CD4-positive, alpha-beta T cell (primary cell): Measurements from ENCODE around the gene MORN5. TPM values are rescaled to one million over a fixed set of nuclear protein-coding genes. Genes with fewer than 3 reads are reported as not detected.

Source experiments
- ATAC-seq: fragments of 200-7000 bp; cut with Tn5 transposase; one replicate; pipeline ENCODE4 v1.10.0; 2022; ENCODE audit warnings: mild to moderate bottlenecking; ENCODE audit not compliant: poor library complexity
- CTCF ChIA-PET: fragments of 350-600 bp; sonication (Branson Sonifier 250); formaldehyde crosslinking; loops from one replicate; lab custom pipeline; 2021; ENCODE audit warnings: antibody characterized with exemption, inconsistent platforms; lab: Charles Lee
- POLR2A ChIA-PET: fragments of 350-600 bp; sonication (Branson Sonifier 250); formaldehyde crosslinking; loops from one replicate; lab custom pipeline; 2021; ENCODE audit warnings: antibody characterized with exemption, inconsistent platforms; lab: Charles Lee
- DNase-seq, 14 experiments: peaks; one replicate each; pipeline ENCODE4 v3.0.0-alpha.2; 2013 to 2020; ENCODE audit warnings: mixed read lengths in 2 of 14
- H3K27ac ChIP-seq, 2 donors: one replicate each; pipeline versions ENCODE4 v1.5.1 to v1.7.0; 2013; ENCODE audit warnings: low read length in 2 of 2, low read depth in 1 of 2, mild to moderate bottlenecking in 1 of 2
- H3K27me3 ChIP-seq, 2 experiments: 1 replicate in 1 of 2; 2 replicates in 1 of 2; pipeline versions ENCODE4 v1.6.1 to v1.7.0; 2013; ENCODE audit warnings: low read length in 2 of 2, control low read depth in 1 of 2, mild to moderate bottlenecking in 1 of 2, moderate library complexity in 1 of 2; ENCODE audit not compliant: insufficient read depth in 2 of 2, control insufficient read depth in 1 of 2
- H3K36me3 ChIP-seq: one replicate; pipeline ENCODE4 v1.6.1; 2013; ENCODE audit warnings: low read length, control low read depth; ENCODE audit not compliant: insufficient read depth
- H3K4me1 ChIP-seq: one replicate; pipeline ENCODE4 v1.6.1; 2013; ENCODE audit warnings: low read length, control low read depth; ENCODE audit not compliant: insufficient read depth
- H3K4me3 ChIP-seq: one replicate; pipeline ENCODE4 v1.5.1; 2013; ENCODE audit warnings: mild to moderate bottlenecking, low read length, moderate library complexity
- H3K9me3 ChIP-seq, 2 experiments: 1 replicate in 1 of 2; 2 replicates in 1 of 2; pipeline versions ENCODE4 v1.6.1 to v1.7.0; 2013; ENCODE audit warnings: low read length in 2 of 2, mild to moderate bottlenecking in 2 of 2, control low read depth in 1 of 2, moderate library complexity in 1 of 2; ENCODE audit not compliant: control insufficient read depth in 1 of 2, insufficient read depth in 1 of 2
- H3K27ac Mint-ChIP-seq: one replicate; pipeline ENCODE4 v1.8.0; 2020; ENCODE audit warnings: mixed read lengths
- H3K27me3 Mint-ChIP-seq: one replicate; pipeline ENCODE4 v1.8.0; 2021; ENCODE audit warnings: mixed read lengths
- H3K36me3 Mint-ChIP-seq: one replicate; pipeline ENCODE4 v1.8.0; 2021; ENCODE audit warnings: low read depth, mixed read lengths
- H3K4me1 Mint-ChIP-seq: one replicate; pipeline ENCODE4 v1.8.0; 2021; ENCODE audit warnings: low read depth, mixed read lengths
- H3K4me3 Mint-ChIP-seq: one replicate; pipeline ENCODE4 v1.8.0; 2020; ENCODE audit warnings: mild to moderate bottlenecking, mixed read lengths
- H3K9me3 Mint-ChIP-seq: one replicate; pipeline ENCODE4 v1.8.0; 2020; ENCODE audit warnings: mixed read lengths
- intact Hi-C, 2 experiments: fragments of 100-400 bp; cut with DNase I in 1 of 2; cut with micrococcal nuclease in 1 of 2; formaldehyde crosslinking; loops; one replicate each; pipeline versions ENCODE4 v1.15.1 to v1.9.0; 2023 to 2025; cut with DNase I, micrococcal nuclease
- total RNA-seq, 174 experiments: library from RNA in 2 of 174; stranded (reverse) in 2 of 174; gene quantifications; one replicate each; pipeline ENCODE4 v1.2.3 and lab custom pipeline; 2021 to 2026
- TF ChIP-seq, protein P1 (sequence below): fragments of 200-600 bp; IDR thresholded peaks from one replicate; pipeline ENCODE4 v1.8.0; 2022; ENCODE audit warnings: antibody characterized with exemption, mild to moderate bottlenecking

Gene MORN5
- total RNA-seq, 2 experiments from 2014 or later, result not detected

GRCh38 chr9:122216138-122216797 is 56.6 kb downstream of the MORN5 start:
- H3K27me3 ChIP-seq, result peaks cover 71 to 81% of the 10 kb centered on the region in 2 experiments
- intact Hi-C loops, result no loop called here

DNA sequence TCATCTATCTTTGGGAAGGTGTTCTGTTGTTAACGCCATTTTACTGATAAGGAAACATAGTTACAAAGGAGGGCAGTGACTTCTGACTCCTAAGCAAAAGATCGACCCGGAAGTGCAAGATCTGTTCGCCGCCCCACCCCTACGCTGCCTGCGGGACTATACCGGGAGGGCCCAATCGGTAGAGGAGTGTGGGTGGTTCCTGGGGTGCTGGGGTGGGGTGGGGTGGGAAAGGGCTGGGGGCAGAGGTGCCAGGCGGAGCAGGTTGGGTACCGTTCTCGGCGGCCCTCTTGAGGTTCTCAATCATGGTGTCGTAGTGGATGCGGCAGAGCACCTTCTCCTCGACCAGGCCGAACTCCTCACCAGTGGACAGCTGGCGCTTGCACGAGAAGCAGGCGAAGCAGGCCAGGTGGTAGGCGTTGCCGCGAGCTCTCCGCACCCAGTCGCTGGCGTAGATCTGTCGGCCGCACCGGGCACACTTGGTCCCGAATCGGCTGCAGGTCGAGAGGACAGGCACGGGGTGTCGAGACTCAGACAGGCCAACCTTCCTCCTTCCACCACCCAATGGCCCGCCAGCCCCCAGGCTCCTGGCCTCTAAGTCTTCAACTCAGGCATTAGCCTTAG is 57.2 kb downstream of the MORN5 start:
- Mint-ChIP-seq H3K9me3 (no peaks in the 10 kb centered on the region), H3K27me3 (peaks cover 94% of the 10 kb centered on the region), H3K36me3 (no peaks in the 10 kb centered on the region), H3K27ac (no peak overlapping the region), H3K4me3 (no peak overlapping the region), H3K4me1 (peaks cover 28% of the 10 kb centered on the region)
- peaks cover 72 to 81% of the 10 kb centered on the region in 2 experiments for H3K27me3 ChIP-seq
- H3K9me3 ChIP-seq, result peaks cover 0 to 41% of the 10 kb centered on the region in 2 experiments
- TF ChIP-seq, protein P1, sequence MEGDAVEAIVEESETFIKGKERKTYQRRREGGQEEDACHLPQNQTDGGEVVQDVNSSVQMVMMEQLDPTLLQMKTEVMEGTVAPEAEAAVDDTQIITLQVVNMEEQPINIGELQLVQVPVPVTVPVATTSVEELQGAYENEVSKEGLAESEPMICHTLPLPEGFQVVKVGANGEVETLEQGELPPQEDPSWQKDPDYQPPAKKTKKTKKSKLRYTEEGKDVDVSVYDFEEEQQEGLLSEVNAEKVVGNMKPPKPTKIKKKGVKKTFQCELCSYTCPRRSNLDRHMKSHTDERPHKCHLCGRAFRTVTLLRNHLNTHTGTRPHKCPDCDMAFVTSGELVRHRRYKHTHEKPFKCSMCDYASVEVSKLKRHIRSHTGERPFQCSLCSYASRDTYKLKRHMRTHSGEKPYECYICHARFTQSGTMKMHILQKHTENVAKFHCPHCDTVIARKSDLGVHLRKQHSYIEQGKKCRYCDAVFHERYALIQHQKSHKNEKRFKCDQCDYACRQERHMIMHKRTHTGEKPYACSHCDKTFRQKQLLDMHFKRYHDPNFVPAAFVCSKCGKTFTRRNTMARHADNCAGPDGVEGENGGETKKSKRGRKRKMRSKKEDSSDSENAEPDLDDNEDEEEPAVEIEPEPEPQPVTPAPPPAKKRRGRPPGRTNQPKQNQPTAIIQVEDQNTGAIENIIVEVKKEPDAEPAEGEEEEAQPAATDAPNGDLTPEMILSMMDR, result no peak
- intact Hi-C loops, result no loop called here
- no peak overlapping the region for H3K4me3 ChIP-seq
- peaks cover 39% of the 10 kb centered on the region for H3K4me1 ChIP-seq
- DNase-seq (no peak), ATAC-seq (no peak)
- ChIA-PET POLR2A (no interaction called here), CTCF (no interaction called here)
- no peaks in the 10 kb centered on the region for H3K36me3 ChIP-seq
- no peak overlapping the region for H3K27ac ChIP-seq

More at GRCh38 chr9:122216138-122216797, 56.6 kb downstream of the MORN5 start:
- Mint-ChIP-seq H3K27ac (no peak overlapping the region), H3K9me3 (no peaks in the 10 kb centered on the region), H3K4me3 (peak overlapping the region; percentile 25), H3K4me1 (peaks cover 28% of the 10 kb centered on the region), H3K27me3 (peaks cover 94% of the 10 kb centered on the region), H3K36me3 (no peaks in the 10 kb centered on the region)
- TF ChIP-seq, protein P1, result no peak
- DNase-seq (no peak), ATAC-seq (no peak)
- peaks cover 37% of the 10 kb centered on the region for H3K4me1 ChIP-seq
- no peaks in the 10 kb centered on the region for H3K36me3 ChIP-seq
- H3K9me3 ChIP-seq, result peaks cover 0 to 38% of the 10 kb centered on the region in 2 experiments
- ChIA-PET CTCF (no interaction called here), POLR2A (no interaction called here)
- H3K4me3 ChIP-seq, result no peak overlapping the region
- no peak overlapping the region for H3K27ac ChIP-seq

- TF ChIP-seq, protein P1, result no peak
- H3K27ac ChIP-seq, result no peak overlapping the region
- no peaks in the 10 kb centered on the region for H3K9me3 Mint-ChIP-seq
- CTCF ChIA-PET, result no interaction called here
- ATAC-seq (no peak), DNase-seq (no peak)
- H3K4me1 Mint-ChIP-seq, result peaks cover 28% of the 10 kb centered on the region
- intact Hi-C loops, result no loop called here
- H3K36me3 ChIP-seq, result no peaks in the 10 kb centered on the region
- peaks cover 39% of the 10 kb centered on the region for H3K4me1 ChIP-seq
- no peak overlapping the region for H3K27ac Mint-ChIP-seq
- no peak overlapping the region for H3K4me3 ChIP-seq
- POLR2A ChIA-PET, result no interaction called here
- peaks cover 70 to 77% of the 10 kb centered on the region in 2 experiments for H3K27me3 ChIP-seq
- H3K36me3 Mint-ChIP-seq, result no peaks in the 10 kb centered on the region
- H3K27me3 Mint-ChIP-seq, result peaks cover 94% of the 10 kb centered on the region
- peaks cover 0 to 41% of the 10 kb centered on the region in 2 experiments for H3K9me3 ChIP-seq
- H3K4me3 Mint-ChIP-seq, result no peak overlapping the region
Measured at GRCh38 chr9:122217640-122218039, 57.9 kb downstream of the MORN5 start.
